HG03045 (cell line): ENCODE results near the gene APLP2.
"Not testable (repeated sequence)": the region's sequence is repeated elsewhere in the genome, so short reads cannot be mapped to it uniquely, and the experiment has no call there.

Experiments used
- ATAC-seq: cut with Tn5 transposase; IDR thresholded peaks from one replicate; pipeline ENCODE4 v1.9.1; 2021; ENCODE audit warnings: mild to moderate bottlenecking, moderate library complexity; ENCODE audit not compliant: unreplicated experiment

Gene APLP2

GRCh38 chr11:130069659-130070108 is at the start of gene APLP2:
Gene APLP2, plus strand, starts transcription at chr11:130069894. Its CDS starts 84 bp downstream, at chr11:130069978.
- ATAC-seq = peak; percentile 98

GRCh38 chr11:130020323-130020722 is 49.4 kb upstream of the APLP2 start:
- no peak for ATAC-seq

- not testable (repeated sequence) for ATAC-seq
Observed at GRCh38 chr11:130021606-130022005, 48.1 kb upstream of the APLP2 start.

- no peak for ATAC-seq
Observed at GRCh38 chr11:130022799-130023198, 46.9 kb upstream of the APLP2 start.

- no peak for ATAC-seq
Observed at GRCh38 chr11:130023204-130023603, 46.5 kb upstream of the APLP2 start.

- no peak for ATAC-seq
Observed at GRCh38 chr11:130024361-130024760, 45.3 kb upstream of the APLP2 start.

GRCh38 chr11:130025371-130025770 is 44.3 kb upstream of the APLP2 start:
- ATAC-seq = no peak

- no peak for ATAC-seq
Observed at GRCh38 chr11:130029137-130029536, 40.6 kb upstream of the APLP2 start.

- no peak for ATAC-seq
Observed at GRCh38 chr11:130031056-130031455, 38.6 kb upstream of the APLP2 start.

GRCh38 chr11:130031945-130032344 is 37.7 kb upstream of the APLP2 start:
- no peak for ATAC-seq

GRCh38 chr11:130032931-130033330 is 36.8 kb upstream of the APLP2 start:
- ATAC-seq = no peak

GRCh38 chr11:130034236-130034635 is 35.5 kb upstream of the APLP2 start:
- no peak for ATAC-seq

- ATAC-seq = no peak
Observed at GRCh38 chr11:130037058-130037457, 32.6 kb upstream of the APLP2 start.

GRCh38 chr11:130037881-130038585 is 31.7 kb upstream of the APLP2 start:
- ATAC-seq = no peak

- no peak for ATAC-seq
Observed at GRCh38 chr11:130040281-130040940, 29.3 kb upstream of the APLP2 start.

GRCh38 chr11:130042093-130042591 is 27.6 kb upstream of the APLP2 start:
- no peak for ATAC-seq

GRCh38 chr11:130043575-130043974 is 26.1 kb upstream of the APLP2 start:
- ATAC-seq = no peak

- ATAC-seq = no peak
Observed at GRCh38 chr11:130047141-130047540, 22.6 kb upstream of the APLP2 start.

GRCh38 chr11:130049328-130049771 is 20.3 kb upstream of the APLP2 start:
- no peak for ATAC-seq

GRCh38 chr11:130050257-130050656 is 19.4 kb upstream of the APLP2 start:
- no peak for ATAC-seq

GRCh38 chr11:130051082-130051481 is 18.6 kb upstream of the APLP2 start:
- ATAC-seq = no peak

- no peak for ATAC-seq
Observed at GRCh38 chr11:130052567-130052966, 17.1 kb upstream of the APLP2 start.
